GM12878 (cell line): ENCODE data around the gene VAC14. TPM values are rescaled to one million over a fixed set of nuclear protein-coding genes. Genes with fewer than 3 reads are reported as not detected.

Experiments used
- ATAC-seq: fragments of 200-7000 bp; cut with Tn5 transposase; 3 replicates; pipeline ENCODE4 v1.9.1; 2020; ENCODE audit warnings: mild to moderate bottlenecking, moderate library complexity
- BruUV-seq: library from RNA; stranded (reverse); fragments of 400-500 nt; replicated peaks from 2 replicates; lab custom pipeline; 2021; lab: Mats Ljungman, UMichigan
- CTCF ChIA-PET: fragments of 300-600 bp; sonication (Branson Sonifier 250); formaldehyde crosslinking; extraction: SDS; loops from one replicate; lab custom pipeline; 2021; ENCODE audit warnings: inconsistent platforms; lab: Yijun Ruan, JAX
- POLR2A ChIA-PET: fragments of 350-600 bp; formaldehyde crosslinking; extraction: SDS; loops from one replicate; lab custom pipeline; 2021; ENCODE audit warnings: inconsistent platforms; lab: Charles Lee
- RAD21 ChIA-PET: fragments of 300-600 bp; sonication (Branson Sonifier 250); formaldehyde crosslinking; loops from one replicate; lab custom pipeline; 2023; ENCODE audit warnings: antibody characterized with exemption; ENCODE audit not compliant: unreplicated experiment; lab: Charles Lee
- SMC1A ChIA-PET: fragments of 300-600 bp; sonication (Branson Sonifier 250); formaldehyde crosslinking; loops from one replicate; lab custom pipeline; 2023; ENCODE audit not compliant: unreplicated experiment, uncharacterized antibody; lab: Charles Lee
- DNase-seq: peaks from one replicate; pipeline ENCODE4 v3.0.0-alpha.2; 2011; ENCODE audit warnings: low read depth, low spot score
- FAIRE-seq: peaks from 3 replicates; lab custom pipeline; 2011; peaks lifted over from hg19 to GRCh38; lab: Jason Lieb, UNC
- H2AFZ ChIP-seq: 2 replicates; pipeline ENCODE4 v1.6.0; 2011; ENCODE audit warnings: low read depth, low read length, control low read depth; ENCODE audit not compliant: control insufficient read depth
- H3K27ac ChIP-seq: 2 replicates; pipeline ENCODE4 v1.5.1; 2011; ENCODE audit warnings: control low read depth; ENCODE audit not compliant: control insufficient read depth, insufficient read depth
- H3K27me3 ChIP-seq, 2 experiments: replicated peaks in 1 of 2; 2 replicates each; pipeline versions ENCODE4 v1.6.0 to v1.6.1; 2011; ENCODE audit warnings: low read length in 1 of 2; ENCODE audit not compliant: control insufficient read depth in 2 of 2, insufficient read depth in 2 of 2
- H3K36me3 ChIP-seq, 2 experiments: 2 replicates each; pipeline ENCODE4 v1.5.1; 2011; ENCODE audit warnings: low read length in 1 of 2; ENCODE audit not compliant: control insufficient read depth in 2 of 2, insufficient read depth in 2 of 2
- H3K4me1 ChIP-seq: 2 replicates; pipeline ENCODE4 v1.6.1; 2011; ENCODE audit warnings: mild to moderate bottlenecking, low read length, moderate library complexity, mixed read lengths; ENCODE audit not compliant: control insufficient read depth, insufficient read depth
- H3K4me2 ChIP-seq: 2 replicates; pipeline ENCODE4 v1.6.0; 2011; ENCODE audit warnings: control low read depth; ENCODE audit not compliant: control insufficient read depth, insufficient read depth
- H3K4me3 ChIP-seq: fragments of 200-600 bp; sonication (generic); 2 replicates; pipeline ENCODE4 v1.5.1; 2016
- H3K79me2 ChIP-seq: 2 replicates; pipeline ENCODE4 v1.6.0; 2011; ENCODE audit warnings: low read length; ENCODE audit not compliant: control insufficient read depth, insufficient read depth
- H3K9ac ChIP-seq: 2 replicates; pipeline ENCODE4 v1.8.0; 2011; ENCODE audit warnings: low read length, control low read depth, mixed read lengths; ENCODE audit not compliant: control insufficient read depth, insufficient read depth
- H3K9me3 ChIP-seq: replicated peaks from 3 replicates; pipeline ENCODE4 v1.5.1; 2011; ENCODE audit warnings: mild to moderate bottlenecking, low read length; ENCODE audit not compliant: control insufficient read depth, insufficient read depth
- H4K20me1 ChIP-seq: 2 replicates; pipeline ENCODE4 v1.6.0; 2011; ENCODE audit not compliant: control insufficient read depth, insufficient read depth
- BCL3 ChIP-seq: IDR thresholded peaks from 2 replicates; pipeline ENCODE4 v1.6.1; 2011; ENCODE audit warnings: borderline replicate concordance, low read depth, mild to moderate bottlenecking, moderate library complexity, low read length; ENCODE audit not compliant: insufficient read depth, poor library complexity, severe bottlenecking
- IKZF2 ChIP-seq, 2 experiments: fragments of 450-650 bp; IDR thresholded peaks; 2 replicates each; pipeline ENCODE4 v1.6.1; 2017; ENCODE audit warnings: mild to moderate bottlenecking in 2 of 2, moderate library complexity in 2 of 2
- IRF3 ChIP-seq: fragments of 450-650 bp; IDR thresholded peaks from 2 replicates; pipeline ENCODE4 v1.6.1; 2014; ENCODE audit warnings: mild to moderate bottlenecking
- JUND ChIP-seq: IDR thresholded peaks from 2 replicates; pipeline ENCODE4 v1.6.1; 2012; ENCODE audit warnings: low read depth, mild to moderate bottlenecking, low read length, improper control_type of control experiment, moderate library complexity
- POLR2A ChIP-seq: IDR thresholded peaks from 2 replicates; pipeline ENCODE4 v1.6.1; 2011; ENCODE audit warnings: low read depth, mild to moderate bottlenecking, low read length
- RAD21 ChIP-seq: IDR thresholded peaks from 2 replicates; pipeline ENCODE4 v1.6.1; 2011; ENCODE audit warnings: mild to moderate bottlenecking, low read depth, low read length, moderate library complexity; ENCODE audit not compliant: insufficient read depth
- RCOR1 ChIP-seq: conservative IDR thresholded peaks from 2 replicates; pipeline ENCODE4 v1.6.1; 2012; ENCODE audit warnings: low read depth, low read length, improper control_type of control experiment
- RFX5 ChIP-seq: IDR thresholded peaks from 2 replicates; pipeline ENCODE4 v1.6.1; 2011; ENCODE audit warnings: low read depth, low read length, improper control_type of control experiment
- SMC3 ChIP-seq: IDR thresholded peaks from 2 replicates; pipeline ENCODE4 v1.6.1; 2011; ENCODE audit warnings: low read length, improper control_type of control experiment, borderline replicate concordance
- SUPT20H ChIP-seq: IDR thresholded peaks from 2 replicates; pipeline ENCODE4 v1.6.1; 2011; ENCODE audit warnings: low read depth, mild to moderate bottlenecking, low read length, moderate library complexity, borderline replicate concordance; ENCODE audit not compliant: control insufficient read depth
- TBL1XR1 ChIP-seq: IDR thresholded peaks from 2 replicates; pipeline ENCODE4 v1.6.1; 2012; ENCODE audit warnings: low read depth, low read length, improper control_type of control experiment
- YBX1 ChIP-seq: fragments of 450-650 bp; IDR thresholded peaks from 2 replicates; pipeline ENCODE4 v1.6.1; 2016; ENCODE audit warnings: antibody characterized with exemption
- ZZZ3 ChIP-seq: IDR thresholded peaks from 2 replicates; pipeline ENCODE4 v1.6.1; 2011; ENCODE audit warnings: low read depth; ENCODE audit not compliant: control insufficient read depth, insufficient read length
- whole genome bisulfite sequencing: methylation state at CpG from one replicate; pipeline ENCODE4 v1.1.6; 2016; ENCODE audit warnings: low lambda C conversion rate; ENCODE audit not compliant: insufficient replicate concordance, insufficient coverage; ENCODE audit errors: missing lambda C conversion rate; 5-methylcytosine and 5-hydroxymethylcytosine counted together
- in situ Hi-C: fragments of 300-500 bp; cut with MboI; formaldehyde crosslinking; loops from 9 replicates; pipeline ENCODE4 v1.14.3; 2018; ENCODE audit warnings: mixed read lengths
- intact Hi-C: fragments of 100-400 bp; cut with micrococcal nuclease; formaldehyde crosslinking; loops from one replicate; pipeline ENCODE4 v1.14.2; 2022; ENCODE audit not compliant: unreplicated experiment
- polyA plus RNA-seq, 11 experiments: library from polyadenylated mRNA; depleted of rRNA in 4 of 11; unstranded in 6 of 11; stranded (reverse) in 5 of 11; fragments of >200 nt; fragmentation: Nextera tagmentation in 4 of 11; fragmentation: Illumina TruSeq in 1 of 11; extraction: Ambion mirVana in 4 of 11; extraction: Trizol in 1 of 11; gene quantifications; 1 replicate in 1 of 11; 2 replicates in 10 of 11; pipeline versions ENCODE4 v1.2.1 to v1.2.3, GENCODE V29; 2011 to 2016; ENCODE audit warnings: inconsistent platforms in 2 of 11, missing spikeins in 2 of 11, low read depth in 1 of 11
- total RNA-seq, 4 experiments: library from RNA; depleted of rRNA in 3 of 4; stranded (reverse); fragments of >200 nt in 3 of 4; fragmentation: Illumina TruSeq in 1 of 4; extraction: Trizol in 1 of 4; gene quantifications; 2 replicates each; pipeline versions ENCODE4 v1.2.1 to v1.2.3, GENCODE V29; 2013 to 2021

VAC14 gene
- total and polyA plus RNA-seq, 10 of the 15 experiments (the other 5 are each of a cell fraction or from before 2014, with no cell fraction given) = 1.3 to 45.5 (median 25.5) TPM

- TF ChIP-seq RCOR1 (no peak), TBL1XR1 (no peak), IKZF2 (IDR thresholded peaks at IDR 0.05) (no peak), SUPT20H (no peak), JUND (no peak), ZZZ3 (no peak), SMC3 (no peak), RFX5 (no peak), IRF3 (no peak), POLR2A (no peak), RAD21 (no peak), BCL3 (no peak), YBX1 (no peak)
- Histone ChIP-seq H2AFZ (no peak overlapping the region), H3K4me2 (no peak overlapping the region), H3K9me3 (no peaks in the 10 kb centered on the region), H3K4me3 (no peak overlapping the region), H3K27ac (no peak overlapping the region), H3K27me3 (no peaks in the 10 kb centered on the region), H3K79me2 (no peaks in the 10 kb centered on the region), H3K4me1 (no peaks in the 10 kb centered on the region), H3K9ac (no peak overlapping the region), H4K20me1 (no peaks in the 10 kb centered on the region), H3K36me3 (no peaks in the 10 kb centered on the region)
- FAIRE-seq (no peak), ATAC-seq (no peak), DNase-seq (no peak)
- no TSS peak for BruUV-seq
- WGBS = 42% methylated on average over 1 of the region's 1 CpG
- ChIA-PET POLR2A (no interaction called here), RAD21 (no interaction called here), CTCF (no interaction called here), SMC1A (interaction anchor here (0.6 kb wide), 1 partner anchor 818 kb away, joined by 3 read pairs; no protein-coding TSS in a partner anchor)
- intact Hi-C loops = no loop called here
- in situ Hi-C loops = no loop called here
Measured at GRCh38 chr16:70642633-70643032, 158.3 kb downstream of the VAC14 start.
